K562 (cell line): ENCODE data around the gene RALY. TPM values are rescaled to one million over a fixed set of nuclear protein-coding genes. Genes with fewer than 3 reads are reported as not detected.
A peak's percentile ranks its signal among the peaks of the same experiment; 100 is the strongest.

Experiments used
- BCOR ChIP-seq: fragments of 450-650 bp; IDR thresholded peaks from 2 replicates; pipeline ENCODE4 v1.6.1; 2016
- BHLHE40 ChIP-seq: IDR thresholded peaks from 2 replicates; pipeline ENCODE4 v1.6.1; 2011; ENCODE audit warnings: low read length, improper control_type of control experiment
- EHMT2 ChIP-seq: fragments of 450-650 bp; IDR thresholded peaks from 2 replicates; pipeline ENCODE4 v1.6.1; 2018; ENCODE audit warnings: antibody characterized with exemption
- ETV1 ChIP-seq: fragments of 450-650 bp; conservative IDR thresholded peaks from 2 replicates; pipeline ENCODE4 v1.6.1; 2016; ENCODE audit warnings: missing genetic modification characterization, control low read depth, low read depth, missing compliant biosample characterization
- FOSL1 ChIP-seq: fragments of 200-800 bp; sonication (Bioruptor generic); conservative IDR thresholded peaks from 2 replicates; pipeline ENCODE4 v1.6.1; 2016; ENCODE audit warnings: missing genetic modification characterization, missing compliant biosample characterization
- FOXK2 ChIP-seq, 2 experiments: fragments of 450-650 bp; IDR thresholded peaks in 1 of 2; conservative IDR thresholded peaks in 1 of 2; 2 replicates each; pipeline ENCODE4 v1.6.1; 2016; ENCODE audit warnings: low read depth in 2 of 2, mild to moderate bottlenecking in 1 of 2
- KAT2B ChIP-seq: IDR thresholded peaks from one replicate; pipeline ENCODE4 v1.6.1; 2012; ENCODE audit warnings: low read depth, mild to moderate bottlenecking, control low read depth, inconsistent platforms, low read length, moderate library complexity
- L3MBTL2 ChIP-seq: fragments of 450-650 bp; IDR thresholded peaks from 2 replicates; pipeline ENCODE4 v1.6.1; 2016; ENCODE audit warnings: mild to moderate bottlenecking, moderate library complexity
- LEF1 ChIP-seq: fragments of 450-650 bp; IDR thresholded peaks from 2 replicates; pipeline ENCODE4 v1.6.1; 2016; ENCODE audit warnings: mild to moderate bottlenecking
- MEF2A ChIP-seq: IDR thresholded peaks from 2 replicates; pipeline ENCODE4 v1.6.1; 2011; ENCODE audit warnings: low read depth, mild to moderate bottlenecking, low read length, moderate library complexity; ENCODE audit not compliant: control insufficient read depth
- NBN ChIP-seq: fragments of 450-650 bp; IDR thresholded peaks from 2 replicates; pipeline ENCODE4 v1.6.1; 2016; ENCODE audit warnings: low read depth, mild to moderate bottlenecking
- NFIX ChIP-seq: fragments of 250-450 bp; sonication (Bioruptor Pico); IDR thresholded peaks from 2 replicates; pipeline ENCODE4 v1.4.0; 2020; ENCODE audit warnings: low read depth, mild to moderate bottlenecking, moderate library complexity
- NR2C2 ChIP-seq, 2 experiments: fragments of 200-800 bp in 1 of 2; sonication (Bioruptor generic) in 1 of 2; sonication (generic) in 1 of 2; formaldehyde crosslinking in 1 of 2; IDR thresholded peaks; 2 replicates each; pipeline versions ENCODE4 v1.6.1 to v1.8.0; 2016 to 2022; ENCODE audit warnings: mild to moderate bottlenecking in 1 of 2, missing compliant biosample characterization in 1 of 2, missing genetic modification characterization in 1 of 2, missing genetic modification reagents in 1 of 2
- TAF7 ChIP-seq: fragments of 450-650 bp; IDR thresholded peaks from 2 replicates; pipeline ENCODE4 v1.6.1; 2016; ENCODE audit warnings: missing genetic modification characterization, missing compliant biosample characterization
- XRCC3 ChIP-seq: fragments of 450-650 bp; IDR thresholded peaks from 2 replicates; pipeline ENCODE4 v1.6.1; 2017; ENCODE audit warnings: mild to moderate bottlenecking, moderate library complexity
- XRCC5 ChIP-seq: fragments of 200-400 bp; formaldehyde crosslinking; IDR thresholded peaks from 2 replicates; pipeline ENCODE4 v1.6.1; 2017; ENCODE audit warnings: low read depth, mild to moderate bottlenecking, low read length
- YBX1 ChIP-seq: fragments of 450-650 bp; IDR thresholded peaks from 2 replicates; pipeline ENCODE4 v1.7.1; 2016; ENCODE audit warnings: mild to moderate bottlenecking
- ZBED1 ChIP-seq: IDR thresholded peaks from 2 replicates; pipeline ENCODE4 v1.6.1; 2014
- ZBTB1 ChIP-seq: sonication (generic); formaldehyde crosslinking; IDR thresholded peaks from 2 replicates; pipeline ENCODE4 v1.8.1; 2023; ENCODE audit warnings: missing genetic modification reagents, low read depth, mild to moderate bottlenecking, borderline replicate concordance
- ZEB2 ChIP-seq: fragments of 450-650 bp; IDR thresholded peaks from 2 replicates; pipeline ENCODE4 v1.6.1; 2016
- ZNF124 ChIP-seq: sonication (generic); formaldehyde crosslinking; IDR thresholded peaks from 2 replicates; pipeline ENCODE4 v1.8.1; 2022; ENCODE audit warnings: missing genetic modification reagents
- ZNF175 ChIP-seq: fragments of 200-800 bp; sonication (Bioruptor generic); IDR thresholded peaks from 2 replicates; pipeline ENCODE4 v1.6.1; 2016; ENCODE audit warnings: low read depth, mild to moderate bottlenecking, missing genetic modification characterization, missing compliant biosample characterization
- ZNF282 ChIP-seq: sonication (generic); formaldehyde crosslinking; IDR thresholded peaks from 2 replicates; pipeline ENCODE4 v1.8.1; 2023; ENCODE audit warnings: missing genetic modification reagents
- ZNF318 ChIP-seq, 2 experiments: fragments of 450-650 bp; IDR thresholded peaks; 2 replicates each; pipeline ENCODE4 v1.6.1; 2016; ENCODE audit warnings: mild to moderate bottlenecking in 2 of 2, borderline replicate concordance in 1 of 2, low read depth in 1 of 2, moderate library complexity in 1 of 2
- polyA plus RNA-seq, 8 experiments: library from polyadenylated mRNA; depleted of rRNA in 4 of 8; stranded (reverse) in 5 of 8; unstranded in 3 of 8; fragments of >200 nt; fragmentation: Nextera tagmentation in 2 of 8; fragmentation: Illumina TruSeq in 1 of 8; extraction: Ambion mirVana in 2 of 8; extraction: Trizol in 1 of 8; gene quantifications; 2 replicates each; pipeline versions ENCODE4 v1.2.1 to v1.2.3, GENCODE V29; 2011 to 2014; ENCODE audit warnings: inconsistent platforms in 1 of 8, missing spikeins in 1 of 8
- total RNA-seq, 7 experiments: library from RNA; depleted of rRNA in 6 of 7; stranded (reverse); fragments of >200 nt in 6 of 7; fragmentation: Illumina TruSeq in 2 of 7; extraction: Trizol in 2 of 7; gene quantifications; 2 replicates each; pipeline versions ENCODE4 v1.2.1 to v1.2.3, GENCODE V29; 2011 to 2021; ENCODE audit warnings: low replicate concordance in 1 of 7

The RALY gene
- total and polyA plus RNA-seq, 9 of the 15 experiments (the other 6 are each of a cell fraction or from before 2014, with no cell fraction given), result 0.80 to 207 (median 128) TPM

- TF ChIP-seq ZNF318 (IDR thresholded peaks at IDR 0.05; ENCODE audit: borderline replicate concordance in 1 of 2, low read depth in 1 of 2) (peak; percentile 36 to 61; a peak in 2 of 4 replicates), BHLHE40 (0 out of 2 replicates have a peak, but pooled peaks have one; percentile 16), NFIX (CRISPR knock-in tag) (no peak), BCOR (no peak; the same call in 1 of the 2 replicates), FOSL1 (tag) (peak; percentile 60), FOXK2 (conservative IDR thresholded peaks at IDR 0.05 in 1 of 2, IDR thresholded peaks at IDR 0.05 in 1 of 2; ENCODE audit: low read depth in 2 of 2) (0 out of 4 replicates have a peak, but pooled peaks of 1 of the 2 experiments have one; percentile 48), XRCC3 (no peak), LEF1 (peak; percentile 71; the same call in 1 of the 2 replicates), ZEB2 (no peak), ZNF282 (no peak), KAT2B (no peak), ZNF175 (CRISPR knock-in tag) (no peak), ZBED1 (no peak), ZBTB1 (CRISPR knock-in tag) (no peak), ETV1 (tag) (no peak), EHMT2 (no peak), XRCC5 (no peak), NR2C2 (CRISPR knock-in tag; IDR thresholded peaks at IDR 0.05) (no peak; the same call in 1 of the 2 replicates), NR2C2 (tag; IDR thresholded peaks at IDR 0.05) (peak; percentile 86), ZNF124 (CRISPR knock-in tag) (no peak), MEF2A (no peak), NBN (peak; percentile 45; the same call in 1 of the 2 replicates), YBX1 (no peak), L3MBTL2 (peak; percentile 2; the same call in 1 of the 2 replicates), TAF7 (peak; percentile 84; the same call in 1 of the 2 replicates)
These were observed 118.9 kb downstream of the RALY start (continued) for GRCh38 chr20:34112600-34113101.
